GM12891 (cell line): Measurements from ENCODE around the gene MLX.
"Not testable (repeated sequence)": the region's sequence is repeated elsewhere in the genome, so short reads cannot be mapped to it uniquely, and the experiment has no call there.

ENCODE experiments used
- POLR2A ChIP-seq: IDR thresholded peaks from 2 replicates; pipeline ENCODE4 v1.6.1; 2011; ENCODE audit warnings: low read depth, low read length, control low read depth
- POLR2AphosphoS5 ChIP-seq: IDR thresholded peaks from 2 replicates; pipeline ENCODE4 v1.6.1; 2011; ENCODE audit warnings: low read depth, low read length, control low read depth
- POU2F2 ChIP-seq: IDR thresholded peaks from 2 replicates; pipeline ENCODE4 v1.6.1; 2011; ENCODE audit warnings: low read depth, mild to moderate bottlenecking, control low read depth, low read length, moderate library complexity
- TAF1 ChIP-seq: IDR thresholded peaks from 2 replicates; pipeline ENCODE4 v1.6.1; 2011; ENCODE audit warnings: low read depth, low read length, control low read depth

DNA sequence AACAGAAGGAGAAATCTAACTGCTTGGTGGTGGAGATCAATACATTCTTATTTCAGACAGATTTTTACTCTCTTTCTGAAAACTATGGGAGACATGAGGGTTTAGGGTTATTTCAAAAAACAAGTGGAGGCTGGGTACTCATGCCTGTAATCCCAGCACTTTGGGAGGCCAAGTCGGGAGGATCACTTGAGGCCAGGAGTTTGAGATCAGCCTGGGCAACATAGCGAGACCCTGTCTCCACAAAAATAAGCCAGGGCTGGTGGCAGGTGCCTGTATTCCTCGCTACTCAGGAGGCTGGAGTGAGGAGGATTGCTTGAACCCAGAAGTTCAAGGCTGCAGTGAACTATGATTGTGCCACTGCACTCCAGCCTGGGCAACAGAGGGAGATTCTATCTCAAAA, 55.1 kb downstream of the MLX start:
- not testable (repeated sequence) for TF ChIP-seq POLR2A, POLR2AphosphoS5, TAF1, POU2F2
